ENCODE measurements around the gene UFD1.

Gene UFD1

GRCh38 chr22:19517171-19517500, 38.1 kb upstream of the UFD1 start:
- Histone ChIP-seq H3K4me3 (ENCODE audit: low read depth, low read length) (no peak overlapping the region), H3K36me3 (peaks cover 51% of the 10 kb centered on the region), H3K27me3 (no peaks in the 10 kb centered on the region), H3K9me3 (no peaks in the 10 kb centered on the region), H3K4me1 (no peaks in the 10 kb centered on the region; the same call in 1 of the 2 replicates)
- no peak for TF ChIP-seq CTCF (IDR thresholded peaks at IDR 0.05; ENCODE audit: low read depth, low read length)
- no peak for DNase-seq

- TF ChIP-seq CTCF (IDR thresholded peaks at IDR 0.05; ENCODE audit: low read depth, low read length): no peak
- no peaks in the 10 kb centered on the region for H3K4me1 ChIP-seq
- no peaks in the 10 kb centered on the region for H3K9me3 ChIP-seq
- DNase-seq: no peak
- H3K36me3 ChIP-seq: peaks cover 54% of the 10 kb centered on the region
- H3K27me3 ChIP-seq: no peaks in the 10 kb centered on the region
- H3K4me3 ChIP-seq (ENCODE audit: low read depth, low read length): no peak overlapping the region
These were observed 37.6 kb upstream of the UFD1 start for GRCh38 chr22:19516378-19517170.

GRCh38 chr22:19515654-19516377, 36.8 kb upstream of the UFD1 start:
- Histone ChIP-seq H3K27me3 (no peaks in the 10 kb centered on the region), H3K9me3 (no peaks in the 10 kb centered on the region), H3K36me3 (peaks cover 56% of the 10 kb centered on the region), H3K4me1 (no peaks in the 10 kb centered on the region), H3K4me3 (ENCODE audit: low read depth, low read length) (no peak overlapping the region)
- no peak for DNase-seq
- no peak for TF ChIP-seq CTCF (IDR thresholded peaks at IDR 0.05; ENCODE audit: low read depth, low read length)

GRCh38 chr22:19514831-19515565, 36.0 kb upstream of the UFD1 start:
- Histone ChIP-seq H3K4me3 (ENCODE audit: low read depth, low read length) (no peak overlapping the region), H3K36me3 (peaks cover 58% of the 10 kb centered on the region), H3K27me3 (no peaks in the 10 kb centered on the region), H3K9me3 (no peaks in the 10 kb centered on the region), H3K4me1 (no peaks in the 10 kb centered on the region)
- no peak for TF ChIP-seq CTCF (IDR thresholded peaks at IDR 0.05; ENCODE audit: low read depth, low read length)
- DNase-seq: no peak

GRCh38 chr22:19513823-19514222, 34.8 kb upstream of the UFD1 start:
- H3K36me3 ChIP-seq: peaks cover 60% of the 10 kb centered on the region
- H3K9me3 ChIP-seq: no peaks in the 10 kb centered on the region
- no peak for DNase-seq
- no peaks in the 10 kb centered on the region for H3K4me1 ChIP-seq
- H3K4me3 ChIP-seq (ENCODE audit: low read depth, low read length): no peak overlapping the region
- H3K27me3 ChIP-seq: no peaks in the 10 kb centered on the region
- no peak for TF ChIP-seq CTCF (IDR thresholded peaks at IDR 0.05; ENCODE audit: low read depth, low read length)
